HG03039 (cell line): ENCODE results near the gene GHITM.
A peak's percentile ranks its signal among the peaks of the same experiment; 100 is the strongest.
"Not testable (repeated sequence)": the region's sequence is repeated elsewhere in the genome, so short reads cannot be mapped to it uniquely, and the experiment has no call there.

Source experiments
- ATAC-seq: cut with Tn5 transposase; IDR thresholded peaks from one replicate; pipeline ENCODE4 v1.9.1; 2021; ENCODE audit warnings: mild to moderate bottlenecking, moderate library complexity; ENCODE audit not compliant: unreplicated experiment

GHITM gene, protein sequence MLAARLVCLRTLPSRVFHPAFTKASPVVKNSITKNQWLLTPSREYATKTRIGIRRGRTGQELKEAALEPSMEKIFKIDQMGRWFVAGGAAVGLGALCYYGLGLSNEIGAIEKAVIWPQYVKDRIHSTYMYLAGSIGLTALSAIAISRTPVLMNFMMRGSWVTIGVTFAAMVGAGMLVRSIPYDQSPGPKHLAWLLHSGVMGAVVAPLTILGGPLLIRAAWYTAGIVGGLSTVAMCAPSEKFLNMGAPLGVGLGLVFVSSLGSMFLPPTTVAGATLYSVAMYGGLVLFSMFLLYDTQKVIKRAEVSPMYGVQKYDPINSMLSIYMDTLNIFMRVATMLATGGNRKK

DNA sequence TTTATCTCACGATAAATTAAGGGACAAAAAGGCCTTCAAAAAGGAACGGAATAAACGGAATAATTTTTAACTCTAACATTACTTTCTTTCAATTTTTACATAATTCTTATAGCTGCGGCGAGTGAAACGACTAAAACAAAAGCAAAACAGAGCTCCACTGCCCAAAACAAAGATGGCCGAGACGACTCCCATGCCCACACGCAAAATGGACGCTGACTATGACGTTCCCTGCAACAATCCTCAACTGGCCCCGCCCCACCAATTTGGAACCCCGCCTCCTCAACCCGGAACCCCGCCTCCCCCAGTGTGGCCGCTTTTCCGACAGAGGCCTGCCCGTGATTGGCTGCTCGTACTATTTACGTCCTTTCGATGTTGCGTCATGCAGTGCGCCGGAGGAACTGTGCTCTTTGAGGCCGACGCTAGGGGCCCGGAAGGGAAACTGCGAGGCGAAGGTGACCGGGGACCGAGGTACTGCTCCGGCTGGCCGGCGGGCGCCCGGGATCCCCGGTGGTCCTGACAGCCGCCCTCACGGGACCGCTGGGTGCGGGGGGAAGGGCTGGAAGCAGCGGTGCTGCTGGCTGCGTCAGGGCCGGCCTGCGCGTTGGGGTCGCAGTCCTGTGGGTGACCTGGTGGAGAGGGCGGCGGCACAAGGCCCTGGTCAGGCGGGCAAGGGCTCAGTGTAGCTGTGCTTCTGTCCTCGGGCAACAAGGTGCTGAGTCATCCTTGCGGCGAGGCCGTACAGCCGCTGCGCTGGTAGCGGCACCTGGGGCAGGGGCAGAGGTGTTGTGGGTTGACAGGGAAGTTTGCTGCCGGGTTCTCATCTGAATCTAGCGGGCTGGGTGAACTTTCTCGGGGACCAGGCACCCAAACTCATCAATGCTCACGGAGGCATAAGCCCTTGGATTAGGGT, at the start of gene GHITM:
TSS of gene GHITM (plus strand) at position 384 of the 910 bp plus-strand sequence. CDS start 1,992 bp downstream, outside the sequence.
- ATAC-seq = peak; percentile 99

DNA sequence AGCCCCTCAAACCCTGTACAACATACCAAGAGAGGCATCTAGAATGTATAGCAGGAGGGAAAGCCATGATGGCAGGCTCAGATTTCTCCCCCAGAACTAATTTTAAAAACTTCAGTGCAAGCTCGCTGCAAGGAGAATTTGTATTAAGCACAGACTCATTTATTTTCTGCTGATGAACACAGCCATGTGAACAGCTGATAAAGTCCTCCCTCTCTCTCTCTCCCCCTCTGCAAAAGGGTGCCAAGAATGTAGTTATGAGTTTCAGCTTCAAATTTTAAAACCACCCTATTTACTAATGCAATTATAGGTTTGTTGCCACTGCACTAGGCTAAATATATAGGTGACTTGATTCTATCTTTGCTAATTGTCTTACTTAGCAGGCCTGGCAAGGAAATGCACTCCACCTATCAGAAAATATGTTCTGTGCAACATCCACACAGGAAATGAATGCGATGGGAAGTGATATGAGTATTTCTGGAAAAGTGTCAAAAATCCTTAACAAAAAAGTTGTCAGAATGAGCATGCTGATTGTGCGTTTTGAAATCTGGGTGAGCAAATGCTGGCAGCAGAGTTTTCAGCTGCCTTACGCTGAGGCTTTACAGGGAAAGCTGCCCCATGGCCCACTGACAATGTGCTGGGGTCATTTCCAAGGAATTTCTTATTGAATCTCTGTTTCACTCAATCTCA, 43.4 kb upstream of the GHITM start:
- ATAC-seq = no peak

DNA sequence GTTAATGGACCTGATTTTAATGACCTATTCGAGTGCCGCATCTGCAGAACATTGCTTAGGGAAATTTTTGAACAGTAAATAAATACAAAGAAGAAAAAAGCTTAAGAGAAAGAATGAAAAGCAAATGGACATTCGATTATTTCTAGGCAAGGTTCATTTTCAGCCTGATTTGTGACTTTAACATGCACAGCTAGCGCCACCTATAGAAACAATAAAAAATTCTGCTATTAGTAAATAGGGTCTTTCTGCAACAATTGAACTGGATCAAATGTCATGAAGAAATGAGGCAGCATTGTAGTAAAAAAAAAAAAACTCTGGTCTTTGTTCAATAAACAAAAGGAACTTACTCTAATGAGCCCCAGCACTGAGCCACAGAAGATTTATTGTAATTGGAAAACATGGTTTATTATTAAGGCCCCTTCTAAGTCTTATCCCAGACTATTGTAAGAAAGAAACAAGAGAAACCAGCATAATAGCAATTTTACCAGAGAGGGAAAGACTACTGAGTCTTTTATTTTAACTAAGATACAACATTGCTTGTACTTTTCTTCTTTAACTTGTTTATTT, 41.4 kb upstream of the GHITM start:
- ATAC-seq = no peak

DNA sequence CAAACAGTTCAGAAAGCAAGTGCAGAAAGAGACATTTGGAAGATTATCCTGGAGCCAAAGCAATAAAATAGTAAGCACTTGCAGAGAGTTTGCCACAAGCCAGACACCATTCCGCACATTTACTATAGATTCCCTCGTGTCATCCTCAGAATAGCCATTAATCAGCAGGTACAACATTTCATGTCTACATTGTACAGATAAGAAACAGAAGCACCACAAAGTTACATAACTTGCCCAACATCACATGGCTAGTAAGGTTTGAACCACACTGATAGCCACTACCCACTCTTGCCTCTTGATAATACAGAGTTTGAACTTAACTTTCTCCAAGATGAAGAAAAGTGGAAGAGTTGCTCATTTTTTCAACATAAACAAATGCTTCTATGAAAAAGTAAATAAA, 40.6 kb upstream of the GHITM start:
- ATAC-seq = no peak

DNA sequence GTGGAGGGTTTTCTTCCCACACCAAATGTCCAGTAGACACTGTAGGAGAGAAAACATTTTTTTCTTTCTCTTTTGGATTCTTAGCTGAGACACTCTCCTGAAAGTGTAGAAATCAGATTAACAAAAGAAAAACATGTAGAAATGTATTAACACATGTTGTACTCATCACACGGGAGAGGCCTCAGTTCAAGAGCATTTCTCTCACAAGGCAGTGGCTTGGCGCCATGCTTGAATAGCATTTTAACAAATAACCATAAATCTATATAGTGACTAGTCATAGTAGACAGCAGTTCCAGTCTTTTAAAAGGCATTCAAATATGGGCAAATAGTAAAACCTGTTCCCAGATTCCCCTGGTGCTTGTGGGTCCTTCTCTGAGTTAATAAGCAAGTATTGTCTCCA, 38.3 kb upstream of the GHITM start:
- ATAC-seq = no peak

DNA sequence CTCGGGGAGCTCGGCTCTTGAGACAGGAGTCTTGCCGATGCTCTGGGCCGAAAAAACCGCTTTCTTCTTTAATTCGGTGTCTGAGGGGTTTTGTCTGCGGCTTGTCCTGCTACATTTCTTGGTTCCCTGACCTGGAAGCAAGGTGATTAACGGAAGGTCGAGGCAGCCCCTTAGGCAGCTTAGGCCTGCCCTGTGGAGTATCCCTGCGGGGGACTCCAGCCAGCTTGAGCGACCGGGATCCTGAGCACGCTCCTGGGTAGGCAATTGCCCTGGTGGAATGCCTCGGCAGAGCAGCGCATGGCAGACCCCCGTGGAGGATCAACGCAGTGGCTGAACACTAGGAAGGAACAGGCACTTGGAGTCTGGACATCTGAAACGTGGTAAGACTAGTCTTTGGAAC, 30.5 kb upstream of the GHITM start:
- no peak for ATAC-seq

DNA sequence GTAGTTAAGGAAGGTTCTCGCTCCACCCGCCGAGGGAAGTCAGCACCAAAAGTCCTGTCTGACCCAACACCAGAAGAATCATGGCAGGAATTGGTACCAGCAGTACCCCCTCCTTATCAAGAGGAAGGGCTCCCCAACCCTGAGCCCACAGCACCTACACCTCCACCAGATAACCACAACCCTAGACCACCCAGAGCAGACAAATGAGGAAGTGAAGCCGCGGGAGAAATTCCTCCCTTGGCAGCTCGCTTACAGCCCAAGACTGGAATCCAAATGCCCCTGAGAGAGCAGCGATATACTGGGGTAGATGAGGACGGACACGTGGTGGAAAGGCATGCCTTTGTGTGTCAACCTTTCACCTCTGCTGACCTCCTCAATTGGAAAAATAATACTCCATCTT, 29.5 kb upstream of the GHITM start:
- not testable (repeated sequence) for ATAC-seq

DNA sequence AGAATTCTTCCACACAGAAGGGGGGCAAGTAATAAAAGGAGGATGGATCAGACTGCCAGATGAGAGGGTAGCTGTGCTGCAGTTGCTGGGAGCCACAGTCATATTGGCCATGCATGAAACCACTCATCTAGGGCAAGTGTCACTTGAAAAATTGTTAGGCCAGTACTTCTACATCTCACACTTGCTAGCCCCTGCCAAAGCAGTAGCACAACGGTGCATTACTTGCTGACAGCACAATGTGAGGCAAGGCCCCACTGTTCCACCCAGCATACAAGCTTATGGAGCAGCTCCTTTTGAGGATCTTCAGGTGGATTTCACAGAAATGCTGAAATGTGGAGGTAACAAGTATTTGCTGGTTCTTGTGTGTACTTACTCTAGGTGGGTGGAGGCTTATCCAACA, 25.8 kb upstream of the GHITM start:
- ATAC-seq = not testable (repeated sequence)

DNA sequence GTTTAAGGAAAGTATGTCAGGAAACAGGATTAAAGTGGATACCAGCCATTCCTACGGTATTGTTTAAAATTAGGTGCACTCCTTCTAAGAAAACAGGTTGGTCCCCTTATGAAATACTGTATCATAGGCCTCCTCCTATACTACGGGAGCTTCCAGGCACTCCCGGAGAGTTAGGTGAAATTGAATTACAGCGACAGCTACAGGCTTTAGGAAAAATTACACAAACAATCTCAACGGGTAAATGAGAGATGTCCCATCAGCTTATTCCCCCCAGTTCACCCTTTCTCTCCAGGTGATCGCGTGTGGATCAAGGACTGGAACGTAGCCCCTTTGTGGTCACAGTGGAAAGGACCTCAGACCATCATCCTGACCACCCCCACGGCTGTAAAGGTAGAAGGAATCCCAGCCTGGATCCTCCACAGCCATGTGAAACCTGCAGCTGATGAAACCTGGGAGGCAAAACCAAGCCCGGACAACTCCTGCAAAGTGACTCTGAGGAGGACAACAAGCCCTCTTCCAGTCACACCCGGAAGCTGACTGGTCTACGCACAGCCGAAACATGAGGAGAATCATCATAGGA, 25.1 kb upstream of the GHITM start:
- ATAC-seq = no peak

DNA sequence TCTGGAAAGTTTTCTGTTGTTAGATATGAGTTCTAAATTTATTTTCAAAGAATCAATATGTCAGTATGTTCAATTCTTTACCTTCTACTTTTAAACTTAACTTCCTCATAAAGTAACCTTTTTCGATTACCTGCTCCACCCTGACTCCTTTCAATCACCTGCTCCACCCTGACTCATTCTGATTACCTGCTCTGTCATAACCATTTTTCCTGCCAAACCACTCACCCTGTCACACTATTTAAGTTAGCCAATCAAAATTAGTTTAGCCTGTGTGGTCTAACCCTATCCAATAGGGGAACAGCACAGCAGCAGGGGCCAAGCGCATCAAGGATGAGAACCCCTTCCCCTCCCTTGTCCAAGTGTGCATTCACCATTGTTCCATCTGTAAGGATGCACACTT, 22.1 kb upstream of the GHITM start:
- ATAC-seq = not testable (repeated sequence)

DNA sequence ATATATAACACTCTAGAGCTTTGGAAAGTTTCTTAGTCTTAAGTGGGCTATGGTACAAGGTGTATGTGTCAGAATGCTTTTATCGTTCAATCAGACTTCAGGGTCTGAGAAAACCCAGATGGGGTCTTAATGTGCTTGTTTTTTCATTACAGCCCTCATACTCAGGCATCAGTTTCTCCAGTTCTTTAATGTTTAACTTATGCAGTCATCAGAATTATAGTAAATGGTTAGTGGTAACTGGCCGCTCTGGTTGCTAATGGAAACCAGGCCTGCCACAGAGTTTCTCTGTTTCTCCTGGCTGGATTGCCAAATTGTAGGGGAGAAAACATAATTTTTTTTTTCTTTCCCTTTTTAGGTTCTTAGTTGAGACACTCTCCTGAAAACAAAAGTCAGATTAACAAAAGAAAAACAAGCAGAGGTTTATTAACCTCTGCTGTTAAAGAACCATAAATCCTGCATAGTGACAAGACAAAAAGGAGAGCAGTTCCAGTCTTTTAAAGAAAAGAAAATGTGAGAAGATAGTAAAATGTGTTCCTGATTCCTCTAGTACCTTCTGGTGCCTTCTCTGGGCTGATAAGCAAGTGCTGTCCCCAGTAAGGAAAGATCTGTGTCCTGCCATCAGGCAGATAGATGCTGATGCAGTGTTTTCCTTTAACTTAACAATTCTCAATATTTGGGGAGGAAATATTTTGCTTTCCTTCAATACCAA, 21.5 kb upstream of the GHITM start:
- ATAC-seq = no peak

DNA sequence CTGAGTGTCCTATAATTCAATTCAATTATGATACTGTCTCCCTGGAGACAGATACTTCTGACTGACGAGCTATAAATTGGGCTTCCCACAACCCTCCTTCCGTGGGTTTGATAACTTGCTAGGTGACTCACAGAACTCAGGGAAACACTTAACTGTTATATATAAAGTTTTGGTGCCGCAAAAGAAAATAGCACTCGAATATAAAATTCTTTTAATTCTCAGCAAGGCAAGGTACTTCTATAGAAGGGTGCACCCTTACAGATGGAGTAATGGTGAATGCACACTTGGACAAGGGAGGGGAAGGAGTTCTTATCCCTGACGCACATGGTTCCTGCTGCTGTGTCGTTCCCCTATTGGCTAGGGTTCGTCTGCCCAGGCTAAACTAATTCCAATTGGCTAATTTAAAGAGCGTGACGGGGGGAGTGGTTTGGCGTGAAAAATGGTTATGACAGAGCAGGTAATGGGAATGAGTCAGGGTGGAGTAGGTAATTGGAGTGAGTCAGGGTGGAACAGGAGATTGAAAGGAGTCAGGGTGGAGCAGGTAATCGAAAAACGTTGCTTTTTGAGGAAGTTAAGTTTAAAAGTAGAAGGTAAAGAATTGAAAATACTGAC, 20.8 kb upstream of the GHITM start:
- no peak for ATAC-seq

DNA sequence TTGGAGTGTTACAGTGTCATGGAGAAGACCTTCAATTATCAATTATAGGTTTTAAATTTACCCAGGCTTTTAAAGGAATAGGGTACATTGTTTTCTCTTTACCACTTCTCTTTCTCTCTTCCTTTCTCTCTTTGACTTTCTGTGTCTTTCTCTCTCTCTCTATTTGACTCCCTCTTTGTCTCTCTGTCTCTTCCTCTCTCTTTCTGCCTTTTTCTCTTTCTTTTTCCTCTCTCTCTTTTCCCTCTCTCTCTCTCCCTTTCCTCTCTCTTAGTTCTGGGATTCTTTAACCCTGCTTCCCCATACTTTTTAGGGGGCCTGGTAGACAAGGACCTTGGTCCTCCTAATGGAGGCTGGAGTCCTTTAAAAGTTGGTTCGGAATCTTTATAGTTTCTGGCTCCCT, 15.9 kb upstream of the GHITM start:
- no peak for ATAC-seq

DNA sequence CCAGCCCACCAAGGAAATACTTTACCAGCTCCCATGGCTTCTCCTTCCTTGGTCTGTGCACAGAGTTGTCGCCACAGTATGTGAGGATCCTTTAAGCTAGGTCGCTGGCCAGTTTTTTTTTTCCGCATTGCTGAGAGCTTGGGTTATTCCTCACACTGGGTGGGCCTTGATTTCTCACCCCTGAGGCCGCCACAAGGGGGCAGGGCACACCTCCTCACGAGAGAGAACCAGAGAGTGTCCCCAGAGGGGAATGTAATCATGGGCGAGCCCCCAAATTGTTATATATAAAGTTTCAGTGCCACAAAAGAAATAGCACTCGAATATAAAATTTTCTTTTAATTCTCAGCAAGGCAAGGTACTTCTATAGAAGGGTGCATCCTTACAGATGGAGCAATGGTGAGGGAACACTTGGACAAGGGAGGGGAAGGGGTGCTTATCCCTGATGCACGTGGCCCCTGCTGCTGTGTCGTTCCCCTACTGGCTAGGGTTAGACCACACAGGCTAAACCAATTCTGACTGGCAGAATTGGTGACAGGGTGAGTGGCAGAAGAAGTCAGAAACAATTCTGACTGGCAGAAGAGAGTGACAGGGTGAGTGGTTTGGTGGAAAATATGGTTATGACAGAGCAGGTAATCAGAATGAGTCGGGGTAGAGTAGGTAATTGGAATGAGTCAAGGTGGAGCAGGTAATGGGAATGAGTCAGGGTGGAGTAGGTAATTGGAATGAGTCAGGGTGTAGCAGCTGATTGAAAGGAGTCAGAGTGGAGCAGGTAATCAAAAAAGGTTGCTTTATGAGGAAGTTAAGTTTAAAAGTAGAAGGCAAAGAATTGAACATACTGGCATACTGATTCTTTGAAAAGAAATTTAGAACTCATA, 13.2 kb upstream of the GHITM start:
- not testable (repeated sequence) for ATAC-seq

DNA sequence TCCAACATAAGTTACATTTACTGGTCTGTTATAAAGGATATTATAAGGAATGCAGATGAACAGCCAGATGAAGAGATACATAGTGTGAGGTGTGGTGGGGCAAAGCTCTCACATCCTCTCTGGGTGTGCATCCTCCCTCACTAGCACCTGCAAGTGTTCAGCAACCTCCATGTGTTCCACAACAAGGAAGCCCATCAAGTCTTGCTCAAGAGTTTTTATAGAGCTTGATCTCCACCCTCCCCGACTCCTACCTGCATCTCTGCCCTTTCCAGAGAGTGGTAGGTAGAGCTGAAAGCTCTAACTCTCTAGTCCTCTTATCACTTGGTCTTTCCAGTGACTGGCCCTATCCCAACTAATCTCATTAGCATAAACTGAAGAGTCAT, 12.5 kb upstream of the GHITM start:
- no peak for ATAC-seq

DNA sequence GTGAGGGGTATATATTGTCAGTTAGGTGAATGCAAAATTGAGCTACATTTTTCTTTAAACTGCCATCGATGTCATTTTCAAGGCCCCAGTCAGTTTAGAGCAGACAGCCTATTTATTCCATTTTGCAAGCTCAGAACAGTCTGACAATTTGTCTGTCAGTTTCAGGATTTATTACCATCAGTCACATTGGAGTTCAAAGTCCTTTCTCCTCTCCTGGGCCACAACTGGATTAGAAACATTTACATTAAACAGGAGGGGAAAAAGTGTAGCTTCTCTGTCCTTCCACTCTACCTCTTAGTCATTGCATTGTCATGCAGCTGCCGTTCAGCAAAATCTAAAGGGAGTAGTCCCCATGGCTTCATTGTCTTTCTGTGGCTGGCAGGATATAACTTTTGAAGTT, 3.5 kb upstream of the GHITM start:
- ATAC-seq = no peak

DNA sequence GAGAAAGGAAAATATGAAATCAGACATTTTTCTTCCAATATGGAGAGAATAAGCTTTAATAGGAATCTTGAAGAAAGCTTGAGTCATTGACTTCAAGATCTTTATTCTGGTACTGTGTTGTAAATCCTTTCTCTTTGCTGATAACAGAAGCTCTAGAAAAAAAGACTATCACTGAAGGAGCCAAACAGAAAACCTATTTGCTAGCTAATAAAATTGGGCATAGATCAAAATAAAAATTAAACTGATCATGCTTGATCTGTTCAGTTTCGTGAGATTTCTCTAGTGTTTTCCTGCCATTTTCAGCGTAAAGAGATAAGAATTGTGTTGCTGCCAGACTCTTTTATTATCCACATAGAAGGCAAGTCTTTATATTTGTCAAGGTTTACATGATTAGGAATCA, 1.5 kb upstream of the GHITM start:
- ATAC-seq = no peak

DNA sequence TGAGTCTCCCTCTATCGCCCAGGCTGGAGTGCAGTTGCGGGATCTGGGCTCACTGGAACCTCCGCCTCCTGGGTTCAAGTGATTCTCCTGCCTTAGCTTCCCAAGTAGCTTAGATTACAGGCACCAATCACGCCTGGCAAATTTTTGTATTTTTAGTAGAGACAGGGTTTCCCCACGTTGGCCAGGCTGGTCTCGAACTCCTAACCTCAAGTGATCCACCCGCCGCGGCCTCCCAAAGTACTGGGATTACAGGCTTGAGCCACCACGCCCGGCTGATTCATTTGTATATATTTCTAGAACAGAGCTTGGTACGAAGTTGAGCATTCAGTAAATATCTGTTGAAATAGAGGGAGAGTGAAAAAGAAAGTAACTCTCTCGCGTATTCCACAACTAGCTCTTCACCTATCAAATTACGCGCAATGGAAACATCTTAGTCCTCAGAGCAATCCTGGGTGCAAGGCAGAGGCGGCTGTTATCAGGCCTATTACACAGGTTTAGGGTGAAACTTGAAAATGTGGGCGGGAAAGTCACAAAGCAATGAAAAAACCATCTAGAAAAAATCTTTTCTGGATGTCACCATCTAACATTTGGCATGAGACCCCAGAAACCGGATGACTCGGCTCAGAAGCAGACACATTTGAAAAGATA, 707 bp upstream of the GHITM start:
- ATAC-seq = no peak
